Fibroblast of lung (primary cell): ENCODE results near the gene PITPNB.

Experiments
- EZH2 ChIP-seq: IDR thresholded peaks from 2 replicates; pipeline ENCODE4 v1.5.1; 2012; ENCODE audit warnings: low read length, control low read depth, mild to moderate bottlenecking; ENCODE audit errors: missing control alignments
- TF ChIP-seq, protein P1 (sequence below), 2 donors: IDR thresholded peaks in 1 of 2; conservative IDR thresholded peaks in 1 of 2; 1 replicate in 1 of 2; 2 replicates in 1 of 2; pipeline ENCODE4 v1.5.1; 2011 to 2012; ENCODE audit warnings: low read length in 2 of 2, control low read depth in 1 of 2, inconsistent platforms in 1 of 2, low read depth in 1 of 2, mild to moderate bottlenecking in 1 of 2

DNA sequence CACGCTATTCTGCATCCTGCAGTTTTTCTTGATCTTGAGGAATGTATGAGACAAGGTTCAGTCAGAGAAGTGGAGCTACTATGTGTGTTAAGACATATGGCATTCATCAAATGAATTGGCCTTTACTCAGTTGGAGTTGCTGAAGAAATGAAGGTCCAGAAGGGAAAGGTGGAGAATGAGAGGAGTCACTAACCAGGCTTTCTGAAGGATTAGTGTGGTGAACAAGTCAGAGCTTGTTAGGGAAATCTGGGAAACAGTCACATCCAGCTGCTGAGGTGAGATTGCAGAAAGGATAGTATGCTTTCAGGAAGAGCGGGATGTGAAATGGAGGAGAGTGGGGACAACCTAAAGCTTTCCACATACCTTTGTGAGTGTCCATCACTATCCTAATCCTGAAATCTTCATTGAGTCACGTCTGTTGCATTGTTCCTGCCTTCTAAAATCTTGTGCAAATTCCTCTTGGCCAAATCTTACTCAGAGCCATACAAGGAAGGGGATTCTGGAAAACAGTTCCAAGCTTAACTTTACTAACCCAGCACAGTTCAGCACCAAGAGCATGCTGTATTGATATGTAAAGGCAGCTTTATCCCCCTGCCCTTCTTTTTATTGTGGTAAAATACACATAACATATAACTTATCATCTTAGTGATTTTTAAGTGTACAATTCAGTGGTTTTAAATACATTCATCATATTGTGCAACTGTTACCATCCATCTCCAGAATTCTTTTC is 11.4 kb upstream of the PITPNB start:
- TF ChIP-seq, protein P1, sequence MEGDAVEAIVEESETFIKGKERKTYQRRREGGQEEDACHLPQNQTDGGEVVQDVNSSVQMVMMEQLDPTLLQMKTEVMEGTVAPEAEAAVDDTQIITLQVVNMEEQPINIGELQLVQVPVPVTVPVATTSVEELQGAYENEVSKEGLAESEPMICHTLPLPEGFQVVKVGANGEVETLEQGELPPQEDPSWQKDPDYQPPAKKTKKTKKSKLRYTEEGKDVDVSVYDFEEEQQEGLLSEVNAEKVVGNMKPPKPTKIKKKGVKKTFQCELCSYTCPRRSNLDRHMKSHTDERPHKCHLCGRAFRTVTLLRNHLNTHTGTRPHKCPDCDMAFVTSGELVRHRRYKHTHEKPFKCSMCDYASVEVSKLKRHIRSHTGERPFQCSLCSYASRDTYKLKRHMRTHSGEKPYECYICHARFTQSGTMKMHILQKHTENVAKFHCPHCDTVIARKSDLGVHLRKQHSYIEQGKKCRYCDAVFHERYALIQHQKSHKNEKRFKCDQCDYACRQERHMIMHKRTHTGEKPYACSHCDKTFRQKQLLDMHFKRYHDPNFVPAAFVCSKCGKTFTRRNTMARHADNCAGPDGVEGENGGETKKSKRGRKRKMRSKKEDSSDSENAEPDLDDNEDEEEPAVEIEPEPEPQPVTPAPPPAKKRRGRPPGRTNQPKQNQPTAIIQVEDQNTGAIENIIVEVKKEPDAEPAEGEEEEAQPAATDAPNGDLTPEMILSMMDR (conservative IDR thresholded peaks at IDR 0.05 in 1 of 2, IDR thresholded peaks at IDR 0.05 in 1 of 2; ENCODE audit: low read depth in 1 of 2, low read length in 2 of 2) = no peak
- TF ChIP-seq EZH2 = no peak
